IPS-18a (cell line): ENCODE data around the gene TCAP.

ENCODE experiments used
- H3K27ac ChIP-seq: one replicate; pipeline ENCODE4 v1.5.1; 2013; ENCODE audit warnings: low read length
- H3K27me3 ChIP-seq: one replicate; pipeline ENCODE4 v1.6.1; 2013; ENCODE audit warnings: mild to moderate bottlenecking, low read length; ENCODE audit not compliant: control insufficient read depth, insufficient read depth
- H3K36me3 ChIP-seq: one replicate; pipeline ENCODE4 v1.6.1; 2013; ENCODE audit warnings: low read depth, low read length; ENCODE audit not compliant: control insufficient read depth
- H3K4me1 ChIP-seq: one replicate; pipeline ENCODE4 v1.6.1; 2013; ENCODE audit warnings: low read depth, low read length; ENCODE audit not compliant: control insufficient read depth
- H3K4me3 ChIP-seq: one replicate; pipeline ENCODE4 v1.5.1; 2013; ENCODE audit warnings: low read length
- H3K9ac ChIP-seq: one replicate; pipeline ENCODE4 v1.6.1; 2013; ENCODE audit warnings: mild to moderate bottlenecking, low read length, moderate library complexity
- H3K9me3 ChIP-seq: one replicate; pipeline ENCODE4 v1.6.1; 2013; ENCODE audit warnings: low read depth, low read length; ENCODE audit not compliant: control insufficient read depth

Gene TCAP

DNA sequence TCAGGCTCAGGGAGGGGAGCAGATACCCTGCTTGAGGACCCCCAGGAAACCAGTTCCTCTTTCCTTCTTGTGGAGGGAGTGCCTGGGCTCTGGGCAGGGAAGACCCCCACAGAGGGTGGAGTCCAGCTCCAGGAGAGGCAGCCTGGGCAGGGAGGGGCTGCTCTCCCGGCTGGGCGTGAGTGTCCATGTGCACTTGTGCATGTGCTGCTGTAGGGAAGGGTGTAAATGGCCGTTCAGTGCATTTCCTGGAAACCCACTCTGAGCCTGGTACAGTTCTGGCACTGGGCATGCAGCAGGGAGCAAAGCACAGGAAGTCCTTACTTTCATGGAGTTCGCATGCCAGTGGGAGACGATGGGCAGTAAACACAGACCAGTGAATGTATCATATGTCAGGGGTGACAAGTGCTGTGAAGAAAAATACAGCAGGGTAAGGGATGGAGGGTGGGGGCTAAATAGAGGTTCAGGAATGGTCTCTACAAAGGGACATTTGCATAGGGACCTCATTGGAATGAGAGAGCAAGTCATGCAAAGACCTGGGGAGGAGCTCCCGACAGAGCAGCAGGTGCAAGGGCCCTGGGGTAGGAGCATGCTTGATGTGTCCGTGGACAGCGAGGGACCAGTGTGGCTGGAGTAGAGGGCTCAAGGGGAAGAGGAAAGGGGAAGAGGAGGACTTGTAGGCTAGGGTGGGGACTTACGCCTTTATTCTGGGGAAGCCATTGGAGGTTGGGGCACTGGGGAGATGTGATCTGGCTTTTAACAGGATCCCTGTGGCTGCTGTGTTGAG, 22.7 kb upstream of the TCAP start:
- Histone ChIP-seq H3K36me3 (no peaks in the 10 kb centered on the region), H3K27me3 (no peaks in the 10 kb centered on the region), H3K9ac (no peak overlapping the region), H3K4me1 (peaks cover 21% of the 10 kb centered on the region), H3K27ac (no peak overlapping the region), H3K4me3 (no peak overlapping the region), H3K9me3 (no peaks in the 10 kb centered on the region)

DNA sequence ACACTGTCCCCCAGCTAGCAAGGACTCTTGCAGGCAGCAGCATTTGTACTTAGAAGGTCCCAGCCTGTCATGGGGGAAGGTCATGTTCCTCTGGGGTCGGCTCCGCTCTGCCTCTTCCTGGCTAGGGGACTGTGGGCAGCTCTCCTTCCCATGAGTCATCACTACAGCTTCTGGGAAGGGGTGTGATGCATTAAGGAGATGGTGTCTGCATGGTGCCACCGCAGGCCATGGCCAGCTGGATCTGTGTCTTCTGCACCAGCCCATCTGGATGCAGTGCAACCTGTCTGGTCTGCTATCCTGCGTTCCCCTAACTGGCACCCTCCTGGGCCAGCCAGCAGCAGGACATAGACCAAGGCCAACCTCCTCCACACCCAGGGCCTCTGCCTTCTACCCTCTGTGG, 21.9 kb upstream of the TCAP start:
- Histone ChIP-seq H3K27ac (no peak overlapping the region), H3K4me1 (peaks cover 14% of the 10 kb centered on the region), H3K9me3 (no peaks in the 10 kb centered on the region), H3K27me3 (no peaks in the 10 kb centered on the region), H3K36me3 (no peaks in the 10 kb centered on the region), H3K9ac (no peak overlapping the region), H3K4me3 (no peak overlapping the region)

DNA sequence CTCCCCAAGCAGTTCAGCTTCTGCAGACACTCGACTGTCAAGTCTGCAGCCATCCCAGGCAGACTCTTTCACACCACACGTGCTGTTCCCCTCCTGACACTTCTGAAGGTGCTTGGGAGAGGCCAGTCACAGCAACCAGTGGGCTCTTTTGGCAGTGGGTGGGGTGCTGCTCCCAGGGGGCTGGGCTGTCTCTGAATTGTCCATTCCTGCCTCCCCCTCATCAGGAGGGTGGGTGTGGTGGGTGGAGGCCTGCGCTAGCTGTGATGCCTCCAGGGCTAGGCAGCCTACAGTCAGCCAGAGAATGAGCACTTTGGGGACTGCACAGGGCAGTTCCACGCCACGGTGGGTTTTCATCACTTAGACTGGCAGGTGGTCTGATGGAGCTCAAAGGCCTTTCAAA, 17.9 kb upstream of the TCAP start:
- Histone ChIP-seq H3K27ac (no peak overlapping the region), H3K9me3 (no peaks in the 10 kb centered on the region), H3K27me3 (no peaks in the 10 kb centered on the region), H3K9ac (no peak overlapping the region), H3K36me3 (peaks cover 2% of the 10 kb centered on the region), H3K4me1 (peaks cover 15% of the 10 kb centered on the region), H3K4me3 (no peak overlapping the region)

DNA sequence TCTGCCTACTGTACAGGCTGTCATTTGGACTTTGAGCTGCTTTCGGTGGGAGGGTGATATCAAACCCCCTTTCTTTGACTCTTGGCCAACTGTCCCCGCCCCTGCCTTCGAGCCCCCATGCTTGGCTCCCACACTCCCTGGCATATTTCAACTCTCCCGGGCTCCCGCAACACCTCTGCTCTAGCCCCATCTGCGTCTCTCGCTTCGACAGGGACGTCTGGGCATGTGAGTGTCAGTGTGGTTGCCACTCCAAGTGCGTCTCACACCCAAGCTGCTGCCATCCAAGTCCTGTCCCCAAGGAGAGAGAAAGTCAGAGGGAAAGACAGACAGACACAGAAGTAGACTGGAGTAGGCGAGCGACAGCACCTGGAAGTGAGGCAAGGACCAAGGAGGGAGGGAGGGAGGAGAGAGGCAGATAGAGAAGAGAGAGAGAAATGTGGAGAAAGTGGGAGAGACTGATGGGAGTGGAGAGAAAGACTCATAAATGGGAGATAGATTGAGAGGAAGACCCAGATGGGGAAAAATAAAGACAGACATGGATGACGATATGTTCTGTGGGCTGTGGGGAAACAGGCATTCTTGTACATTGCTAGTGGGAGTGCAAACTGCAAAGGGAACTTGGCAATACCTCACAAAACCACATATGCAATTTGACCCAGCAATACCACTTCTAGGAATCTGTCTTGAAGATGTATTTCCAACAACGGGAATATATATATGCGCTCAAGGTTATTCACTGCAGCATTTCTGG, 16.4 kb upstream of the TCAP start:
- H3K27ac ChIP-seq: no peak overlapping the region
- H3K9ac ChIP-seq: no peak overlapping the region
- H3K27me3 ChIP-seq: no peaks in the 10 kb centered on the region
- peaks cover 2% of the 10 kb centered on the region for H3K36me3 ChIP-seq
- H3K4me1 ChIP-seq: peaks cover 25% of the 10 kb centered on the region
- H3K9me3 ChIP-seq: no peaks in the 10 kb centered on the region
- no peak overlapping the region for H3K4me3 ChIP-seq

- Histone ChIP-seq H3K27ac (no peak overlapping the region), H3K9me3 (no peaks in the 10 kb centered on the region), H3K36me3 (peaks cover 2% of the 10 kb centered on the region), H3K9ac (no peak overlapping the region), H3K4me1 (peaks cover 19% of the 10 kb centered on the region), H3K4me3 (no peak overlapping the region), H3K27me3 (no peaks in the 10 kb centered on the region)
These were observed 15.0 kb upstream of the TCAP start for GRCh38 chr17:39650121-39650579.

- Histone ChIP-seq H3K4me1 (peaks cover 15% of the 10 kb centered on the region), H3K36me3 (peaks cover 2% of the 10 kb centered on the region), H3K9ac (no peak overlapping the region), H3K4me3 (no peak overlapping the region), H3K27me3 (no peaks in the 10 kb centered on the region), H3K9me3 (no peaks in the 10 kb centered on the region), H3K27ac (peak overlapping the region; percentile 49)
These were observed 13.1 kb upstream of the TCAP start for GRCh38 chr17:39651923-39652586.

GRCh38 chr17:39652587-39653315, 12.4 kb upstream of the TCAP start:
- no peaks in the 10 kb centered on the region for H3K9me3 ChIP-seq
- H3K27ac ChIP-seq: peak overlapping the region; percentile 49
- no peak overlapping the region for H3K9ac ChIP-seq
- H3K4me3 ChIP-seq: no peak overlapping the region
- H3K36me3 ChIP-seq: peaks cover 2% of the 10 kb centered on the region
- no peaks in the 10 kb centered on the region for H3K27me3 ChIP-seq
- H3K4me1 ChIP-seq: peaks cover 15% of the 10 kb centered on the region

DNA sequence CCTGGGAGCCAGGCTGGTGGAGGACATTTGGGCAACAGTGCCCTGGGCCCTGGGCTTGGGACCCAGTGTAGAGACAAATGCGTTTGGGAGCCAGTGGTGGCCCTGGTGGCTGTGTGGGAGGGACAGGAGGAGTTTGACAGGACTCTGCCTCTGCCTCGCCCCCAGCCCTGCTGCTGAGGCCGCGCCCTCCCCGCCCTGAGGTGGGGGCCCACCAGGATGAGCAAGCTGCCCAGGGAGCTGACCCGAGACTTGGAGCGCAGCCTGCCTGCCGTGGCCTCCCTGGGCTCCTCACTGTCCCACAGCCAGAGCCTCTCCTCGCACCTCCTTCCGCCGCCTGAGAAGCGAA, 11.9 kb upstream of the TCAP start:
- no peaks in the 10 kb centered on the region for H3K9me3 ChIP-seq
- H3K27ac ChIP-seq: no peak overlapping the region
- H3K4me3 ChIP-seq: no peak overlapping the region
- H3K27me3 ChIP-seq: no peaks in the 10 kb centered on the region
- H3K36me3 ChIP-seq: peaks cover 2% of the 10 kb centered on the region
- peaks cover 15% of the 10 kb centered on the region for H3K4me1 ChIP-seq
- no peak overlapping the region for H3K9ac ChIP-seq

- Histone ChIP-seq H3K9ac (no peak overlapping the region), H3K27me3 (no peaks in the 10 kb centered on the region), H3K27ac (no peak overlapping the region), H3K9me3 (no peaks in the 10 kb centered on the region), H3K4me3 (no peak overlapping the region), H3K36me3 (peaks cover 2% of the 10 kb centered on the region), H3K4me1 (peaks cover 15% of the 10 kb centered on the region)
These were observed 11.4 kb upstream of the TCAP start for GRCh38 chr17:39653662-39654331.

DNA sequence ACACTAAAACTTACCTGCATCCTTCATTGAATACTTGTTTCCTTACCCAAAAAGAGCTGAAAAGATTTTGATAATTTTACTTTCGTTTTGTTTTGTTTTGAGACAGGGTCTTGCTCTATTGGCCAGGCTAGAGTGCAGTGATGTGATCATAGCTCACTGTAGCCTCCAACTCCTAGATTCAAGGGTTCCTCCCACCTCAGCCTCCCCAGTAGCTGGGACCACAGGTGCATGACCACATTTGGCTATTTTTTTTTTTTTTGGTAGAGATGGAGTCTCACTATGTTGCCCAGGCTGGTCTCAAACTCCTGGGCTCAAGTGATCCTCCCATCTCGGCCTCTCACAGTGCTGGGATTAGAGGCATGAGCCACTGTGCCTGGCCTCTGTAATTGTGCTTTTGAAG, 10.0 kb upstream of the TCAP start:
- Histone ChIP-seq H3K27me3 (no peaks in the 10 kb centered on the region), H3K9ac (no peak overlapping the region), H3K36me3 (no peaks in the 10 kb centered on the region)

DNA sequence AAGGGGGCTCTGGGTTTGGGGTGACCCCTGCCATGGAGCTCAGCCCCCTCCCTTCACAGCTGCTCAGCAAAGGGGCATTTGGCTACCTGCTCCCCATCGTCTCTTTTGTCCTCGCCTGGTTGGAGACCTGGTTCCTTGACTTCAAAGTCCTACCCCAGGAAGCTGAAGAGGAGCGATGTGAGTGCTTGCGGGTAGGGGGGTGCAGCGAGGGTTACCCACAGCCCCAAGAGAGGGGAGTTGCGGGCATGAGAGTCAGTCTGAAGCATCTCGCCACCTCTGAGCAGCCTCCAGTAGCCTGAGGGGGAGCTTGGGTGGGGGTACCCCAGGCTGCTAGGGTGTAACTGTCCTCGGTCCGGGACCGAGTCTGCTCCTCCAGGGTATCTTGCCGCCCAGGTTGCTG, 6.8 kb upstream of the TCAP start:
- H3K9ac ChIP-seq: no peak overlapping the region
- H3K36me3 ChIP-seq: peaks cover 3% of the 10 kb centered on the region
- H3K27ac ChIP-seq: no peak overlapping the region
- peaks cover 6% of the 10 kb centered on the region for H3K4me1 ChIP-seq
- no peaks in the 10 kb centered on the region for H3K27me3 ChIP-seq
- H3K9me3 ChIP-seq: no peaks in the 10 kb centered on the region
- H3K4me3 ChIP-seq: no peak overlapping the region

More for the DNA sequence above, 10.0 kb upstream of the TCAP start:
- Histone ChIP-seq H3K27ac (no peak overlapping the region), H3K4me3 (no peak overlapping the region), H3K4me1 (peaks cover 15% of the 10 kb centered on the region), H3K9me3 (no peaks in the 10 kb centered on the region)
